Psoas muscle (tissue), 8 donors: ENCODE measurements around the gene NOC2L. TPM values are rescaled to one million over a fixed set of nuclear protein-coding genes. Genes with fewer than 3 reads are reported as not detected.
A peak's percentile ranks its signal among the peaks of the same experiment; 100 is the strongest.

Experiments used
- ATAC-seq, 4 donors: fragments of 200-7000 bp; cut with Tn5 transposase; one replicate each; pipeline ENCODE4 v1.9.1; 2020; ENCODE audit warnings: moderate library complexity in 3 of 4, mild to moderate bottlenecking in 2 of 4
- DNase-seq, 2 donors: peaks; one replicate each; pipeline ENCODE4 v3.0.0-alpha.2; 2020
- H3K27ac ChIP-seq: fragments of 200-600 bp; one replicate; pipeline ENCODE4 v1.8.0; 2022
- H3K27me3 ChIP-seq, 3 donors: fragments of 200-600 bp in 1 of 3; one replicate each; pipeline versions ENCODE4 v1.6.1 to v1.8.0; 2013 to 2022; ENCODE audit warnings: low read length in 2 of 3, mild to moderate bottlenecking in 2 of 3, moderate library complexity in 1 of 3; ENCODE audit not compliant: insufficient read depth in 3 of 3
- H3K36me3 ChIP-seq, 2 donors: fragments of 200-600 bp in 1 of 2; one replicate each; pipeline versions ENCODE4 v1.6.1 to v1.8.0; 2013 to 2022; ENCODE audit warnings: low read depth in 1 of 2, mild to moderate bottlenecking in 1 of 2, moderate library complexity in 1 of 2; ENCODE audit not compliant: insufficient read depth in 1 of 2
- H3K4me1 ChIP-seq: fragments of 200-600 bp; one replicate; pipeline ENCODE4 v1.8.0; 2022
- H3K4me3 ChIP-seq: fragments of 200-600 bp; one replicate; pipeline ENCODE4 v1.8.0; 2022; ENCODE audit warnings: mild to moderate bottlenecking
- H3K9me3 ChIP-seq: fragments of 200-600 bp; one replicate; pipeline ENCODE4 v1.8.0; 2022
- CTCF ChIP-seq: fragments of 200-600 bp; IDR thresholded peaks from one replicate; pipeline ENCODE4 v1.8.0; 2022; ENCODE audit warnings: antibody characterized with exemption
- WGBS, 3 donors: extraction: QIAGEN DNeasy Blood & Tissue Kit; methylation state at CpG; one replicate each; pipeline versions ENCODE4 v1.1.6 to v1.1.7; 2013; 5-methylcytosine and 5-hydroxymethylcytosine counted together
- intact Hi-C, 2 donors: fragments of 100-400 bp; cut with DNase I; formaldehyde crosslinking; loops; one replicate each; pipeline versions ENCODE4 v1.11.0 to v1.14.2; 2022
- polyA plus RNA-seq, 3 donors: library from polyadenylated mRNA; stranded (reverse); fragments of 200-250 nt; gene quantifications; one replicate each; pipeline ENCODE4 v1.2.3, GENCODE V29; 2013
- total RNA-seq, 4 donors: library from RNA; stranded (reverse); fragmentation: NEBNext Ultra II Directional in 2 of 4; extraction: Animal tissue kit (Norgen Biotek cat#: 25700) in 2 of 4; gene quantifications; one replicate each; pipeline versions ENCODE4 v1.2.1 to v1.2.4, GENCODE V29; 2021 to 2023
- donor health status: healthy with polysubstance abuse.
- donor health status: DM: no; HTN: no; CAD: no; lungs with moderate emphysema.
- donor health status: Bipolar disorder and iron deficiency.
- donor health status: healthy.
- donor health status: DM: yes; HTN: yes; CAD: no.
- donor health status: DM: no; HTN: no; CAD: no.
- donor health status: DM: no; HTN: no; CAD: no.
- donor health status: DM: yes; HTN: yes; CAD: no.

NOC2L gene
- total and polyA plus RNA-seq, 7 donors = 61.4 to 106 (median 85.3) TPM

- Histone ChIP-seq H3K9me3 (no peaks in the 10 kb centered on the region), H3K27ac (no peak overlapping the region), H3K36me3 (no peaks in the 10 kb centered on the region), H3K4me3 (no peak overlapping the region), H3K27me3 (peaks cover 0 to 23% (median 2%) of the 10 kb centered on the region in 3 donors), H3K4me1 (no peaks in the 10 kb centered on the region)
- ATAC-seq = peak; percentile 17 to 41 (median 28)
- no peak for TF ChIP-seq CTCF
- 39 to 56% (median 43%) methylated on average over 28 of the region's 28 CpGs for WGBS, 3 donors
- intact Hi-C loops = no loop called here
- peak in 1 of 2 donors; percentile 72 for DNase-seq
Measured at GRCh38 chr1:972726-973458, 13.8 kb upstream of the NOC2L start.

GRCh38 chr1:971751-972506, 12.9 kb upstream of the NOC2L start:
- no peaks in the 10 kb centered on the region for H3K36me3 ChIP-seq
- TF ChIP-seq CTCF = no peak
- peaks cover 6% of the 10 kb centered on the region for H3K4me1 ChIP-seq
- WGBS, 3 donors = 66 to 69% (median 66%) methylated on average over 32 to 34 of the region's 34 CpGs
- no peak overlapping the region for H3K27ac ChIP-seq
- no peak overlapping the region for H3K4me3 ChIP-seq
- H3K27me3 ChIP-seq = peaks cover 0 to 32% (median 5%) of the 10 kb centered on the region in 3 donors
- no peaks in the 10 kb centered on the region for H3K9me3 ChIP-seq
- ATAC-seq (peak in 3 of 4 donors; percentile 1 to 7 (median 2)), DNase-seq (no peak)
- intact Hi-C loops = no loop called here

GRCh38 chr1:970973-971730, 12.1 kb upstream of the NOC2L start:
- H3K36me3 ChIP-seq = no peaks in the 10 kb centered on the region
- WGBS, 3 donors = 28 to 32% (median 31%) methylated on average over 35 to 42 of the region's 42 CpGs
- H3K4me3 ChIP-seq = no peak overlapping the region
- no peaks in the 10 kb centered on the region for H3K9me3 ChIP-seq
- ATAC-seq (peak in 2 of 4 donors; percentile 0 to 1), DNase-seq (no peak)
- no peak for TF ChIP-seq CTCF
- intact Hi-C loops = no loop called here
- peaks cover 0 to 37% (median 5%) of the 10 kb centered on the region in 3 donors for H3K27me3 ChIP-seq
- H3K27ac ChIP-seq = no peak overlapping the region
- peaks cover 12% of the 10 kb centered on the region for H3K4me1 ChIP-seq

- TF ChIP-seq CTCF = no peak
- Histone ChIP-seq H3K27ac (no peak overlapping the region), H3K9me3 (no peaks in the 10 kb centered on the region), H3K36me3 (no peaks in the 10 kb centered on the region), H3K4me3 (no peak overlapping the region), H3K4me1 (peaks cover 16% of the 10 kb centered on the region), H3K27me3 (peaks cover 0 to 41% (median 5%) of the 10 kb centered on the region in 3 donors)
- DNase-seq (peak in 1 of 2 donors; percentile 12), ATAC-seq (no peak)
- 11 to 14% (median 11%) methylated on average over 29 to 33 of the region's 33 CpGs for WGBS, 3 donors
- intact Hi-C loops = no loop called here
Measured at GRCh38 chr1:970242-970972, 11.4 kb upstream of the NOC2L start.
